ENCODE results near the gene LANCL3.
"Not testable (repeated sequence)": the region's sequence is repeated elsewhere in the genome, so short reads cannot be mapped to it uniquely, and the experiment has no call there.

LANCL3 gene

GRCh38 chrX:37627602-37628001, 56.1 kb downstream of the LANCL3 start:
- no peak for DNase-seq

DNA sequence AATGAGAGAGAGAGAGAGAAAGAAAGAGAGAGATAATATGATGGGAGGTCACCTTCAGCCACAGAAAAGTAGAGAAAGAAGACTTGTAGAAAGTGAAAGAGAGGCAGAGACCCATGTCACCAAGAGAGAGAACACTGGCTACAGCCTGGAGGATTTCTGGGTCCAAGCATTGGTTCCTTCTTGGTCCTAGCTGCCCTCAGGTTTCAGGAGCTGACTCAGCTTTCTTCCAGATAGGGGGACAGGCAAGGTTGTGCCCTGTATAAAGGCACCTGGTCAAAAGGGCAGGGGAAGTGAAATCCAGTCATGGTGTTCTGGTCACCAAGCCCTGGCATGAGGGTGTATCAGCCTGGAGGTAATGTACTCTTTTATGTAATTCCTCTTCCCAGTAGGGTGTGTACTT, 66.6 kb downstream of the LANCL3 start:
- DNase-seq = no peak

DNA sequence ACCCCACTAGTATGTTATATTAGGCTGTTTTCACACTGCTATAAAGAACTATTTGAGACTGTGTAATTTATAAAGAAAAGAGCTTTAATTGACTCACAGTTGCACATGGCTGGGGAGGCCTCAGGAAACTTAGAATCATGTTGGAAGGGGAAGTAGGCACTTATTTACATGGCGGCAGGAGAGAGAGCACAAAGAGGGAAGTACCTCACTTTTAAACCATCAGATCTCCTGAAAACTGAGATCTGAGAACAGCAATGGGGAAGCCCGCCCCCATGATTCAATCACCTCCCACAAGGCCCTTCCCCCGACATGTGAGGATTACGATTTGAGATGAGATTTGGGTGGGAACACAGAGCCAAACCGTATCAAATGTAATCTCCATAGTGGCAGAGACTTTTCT, 68.7 kb downstream of the LANCL3 start:
- no peak for DNase-seq

DNA sequence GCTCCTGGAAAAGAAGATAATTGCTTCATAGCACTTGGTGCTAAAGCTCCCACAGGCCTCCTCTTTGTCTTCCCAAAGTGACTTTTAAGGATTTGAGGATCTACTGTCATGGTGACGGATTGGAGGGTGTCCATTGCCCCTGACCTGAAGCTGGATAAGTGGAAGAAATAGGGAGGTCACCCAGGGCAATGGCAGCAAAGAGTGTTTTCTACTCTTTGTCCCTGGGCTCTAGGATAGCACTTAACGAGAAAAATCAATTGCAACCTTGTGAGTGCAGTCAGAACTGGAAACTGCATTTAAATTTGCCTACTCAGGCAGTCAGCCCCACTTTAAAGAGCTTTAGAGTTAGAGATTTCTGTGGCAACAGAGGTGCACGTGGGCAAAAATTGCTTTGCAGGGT, 70.4 kb downstream of the LANCL3 start:
- DNase-seq = no peak

GRCh38 chrX:37644381-37645305, 73.2 kb downstream of the LANCL3 start:
- DNase-seq = no peak

- no peak for DNase-seq
Measured at GRCh38 chrX:37646254-37646653, 74.8 kb downstream of the LANCL3 start.

DNA sequence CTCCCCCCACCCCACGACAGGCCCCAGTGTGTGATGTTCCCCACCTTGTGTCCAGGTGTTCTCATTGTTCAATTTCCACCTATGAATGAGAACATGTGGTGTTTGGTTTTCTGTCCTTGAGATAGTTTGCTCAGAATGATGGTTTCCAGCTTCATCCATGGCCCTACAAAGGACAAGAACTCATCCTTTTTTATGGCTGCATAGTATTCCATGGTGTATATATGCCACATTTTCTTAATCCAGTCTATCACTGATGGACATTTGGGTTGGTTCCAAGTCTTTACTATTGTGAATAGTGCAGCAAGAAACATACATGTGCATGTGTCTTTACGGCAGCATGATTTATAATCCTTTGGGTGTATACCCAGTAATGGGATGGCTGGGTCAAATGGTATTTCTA, 79.4 kb downstream of the LANCL3 start:
- not testable (repeated sequence) for DNase-seq

- no peak for DNase-seq
Measured at GRCh38 chrX:37651921-37652452, 80.5 kb downstream of the LANCL3 start.

DNA sequence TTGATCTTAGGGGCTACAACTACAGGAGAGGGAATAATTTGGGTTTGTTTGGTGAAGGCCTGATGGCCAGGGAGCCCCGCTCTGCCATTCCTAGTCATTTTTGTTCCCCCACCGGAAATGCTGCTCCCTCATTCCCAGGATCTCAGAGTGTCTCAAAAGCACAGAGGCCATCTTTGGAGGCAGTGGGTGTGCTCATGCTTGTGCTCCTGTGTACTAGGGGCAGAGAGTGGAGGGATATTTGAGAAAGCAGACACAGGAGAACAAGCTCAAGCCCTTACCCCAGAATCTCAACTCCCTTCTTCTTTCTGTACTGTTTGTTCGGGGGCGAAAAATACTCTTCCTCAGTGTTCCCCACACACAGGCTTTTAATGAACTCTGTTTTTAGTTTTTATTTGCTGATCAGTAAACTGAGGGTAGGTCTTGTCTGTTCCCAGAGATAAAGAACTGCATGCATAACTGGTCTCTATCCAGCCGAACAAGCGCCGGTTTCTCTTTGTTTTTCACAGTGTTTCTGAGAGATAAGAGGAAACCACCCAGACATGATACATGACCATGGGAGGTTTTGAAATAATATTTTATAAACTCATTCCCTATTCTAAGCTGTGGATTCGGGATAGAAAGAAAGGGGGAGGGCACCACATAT, 81.2 kb downstream of the LANCL3 start:
- no peak for DNase-seq

DNA sequence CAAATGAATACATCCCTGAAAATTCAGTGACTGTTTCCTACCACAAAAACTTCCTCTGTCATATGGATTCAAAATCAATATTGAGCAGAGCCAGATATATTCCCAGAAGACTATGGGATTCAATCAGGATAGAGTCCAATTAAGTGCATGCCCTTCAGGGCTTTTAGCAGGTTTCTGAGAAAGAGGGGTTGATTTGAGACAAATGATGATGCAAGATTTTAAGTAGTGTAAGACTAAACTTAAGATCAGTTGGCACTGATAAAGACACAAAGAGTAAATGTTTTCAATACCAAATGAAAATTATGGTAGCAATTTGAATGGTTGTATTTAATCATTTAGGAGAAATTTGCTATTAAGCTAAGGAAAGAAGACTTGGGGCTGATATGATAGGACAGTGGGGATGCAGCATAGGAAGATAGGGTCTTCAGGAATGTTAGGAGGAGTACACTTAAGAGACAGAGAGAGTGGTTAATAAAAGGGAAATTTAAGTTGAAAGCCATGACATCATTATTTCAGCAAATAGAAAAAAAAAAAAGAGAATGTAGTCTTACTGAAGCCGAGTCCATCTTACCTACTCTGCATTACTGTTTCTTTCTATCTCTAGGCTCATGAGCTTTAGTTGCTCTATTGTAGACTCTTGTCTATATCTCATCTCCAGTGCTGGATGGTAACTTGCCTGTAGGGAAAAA, 82.1 kb downstream of the LANCL3 start:
- DNase-seq = no peak

GRCh38 chrX:37658343-37659030, 87.0 kb downstream of the LANCL3 start:
- DNase-seq = no peak

DNA sequence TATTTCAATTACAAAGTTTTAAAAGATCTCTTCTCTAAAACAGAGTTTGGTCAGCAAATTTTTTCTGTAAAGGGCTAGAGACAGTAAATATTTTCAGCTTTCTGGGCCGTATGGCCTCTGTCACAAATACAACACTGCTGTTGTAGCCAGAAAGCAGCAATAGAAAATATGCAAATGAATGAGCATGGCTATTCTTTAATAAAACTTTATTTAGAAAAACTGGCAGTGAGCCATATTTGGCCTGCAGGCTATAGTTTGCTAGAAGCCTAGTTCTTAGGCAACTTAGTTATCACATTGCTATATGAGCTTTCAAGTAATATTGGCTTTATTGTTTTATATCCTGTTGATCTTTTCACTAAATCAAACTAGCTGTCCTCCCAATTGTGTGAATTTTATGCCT, 87.6 kb downstream of the LANCL3 start:
- DNase-seq = no peak

DNA sequence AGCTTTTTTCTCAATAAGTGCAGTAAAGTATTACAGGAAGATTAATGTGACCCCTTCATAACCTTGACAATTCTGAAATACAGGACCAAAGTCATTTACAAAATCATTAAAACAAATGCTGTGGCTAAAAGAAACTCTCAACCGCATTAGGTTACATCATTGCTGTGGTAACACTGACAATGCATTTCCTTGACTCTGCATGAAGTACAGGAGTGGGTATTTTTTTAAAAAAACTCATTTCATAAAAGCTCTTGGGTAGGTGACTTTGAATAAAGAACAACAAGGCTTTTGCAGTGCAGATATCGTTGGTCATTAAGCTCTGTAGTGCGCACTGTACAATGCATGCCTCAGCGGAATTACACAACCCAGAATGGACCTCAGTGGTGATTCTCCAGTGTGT, 90.7 kb downstream of the LANCL3 start:
- no peak for DNase-seq

DNA sequence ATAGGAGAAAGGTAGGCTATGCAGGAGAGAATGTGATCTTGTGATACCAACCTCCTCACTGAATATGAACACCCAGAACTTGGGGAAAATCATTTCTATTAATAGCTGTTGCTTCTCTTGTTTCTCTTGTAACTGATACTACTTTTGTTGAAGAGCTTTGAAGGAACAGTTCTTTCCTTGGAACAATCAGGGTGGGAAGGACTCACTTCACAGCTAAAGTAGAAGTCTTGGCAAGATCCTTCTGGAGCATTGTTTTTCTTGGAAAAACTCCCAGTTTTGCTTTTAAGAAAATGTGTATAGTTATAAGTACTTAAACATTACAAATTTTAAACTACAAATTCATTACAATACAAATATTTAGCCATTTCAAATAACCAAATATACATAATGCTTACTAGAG, 95.1 kb downstream of the LANCL3 start:
- no peak for DNase-seq

- DNase-seq = no peak
Measured at GRCh38 chrX:37667141-37667540, 95.7 kb downstream of the LANCL3 start.

- DNase-seq = no peak
Measured at GRCh38 chrX:37672563-37672962, 101.1 kb downstream of the LANCL3 start.

DNA sequence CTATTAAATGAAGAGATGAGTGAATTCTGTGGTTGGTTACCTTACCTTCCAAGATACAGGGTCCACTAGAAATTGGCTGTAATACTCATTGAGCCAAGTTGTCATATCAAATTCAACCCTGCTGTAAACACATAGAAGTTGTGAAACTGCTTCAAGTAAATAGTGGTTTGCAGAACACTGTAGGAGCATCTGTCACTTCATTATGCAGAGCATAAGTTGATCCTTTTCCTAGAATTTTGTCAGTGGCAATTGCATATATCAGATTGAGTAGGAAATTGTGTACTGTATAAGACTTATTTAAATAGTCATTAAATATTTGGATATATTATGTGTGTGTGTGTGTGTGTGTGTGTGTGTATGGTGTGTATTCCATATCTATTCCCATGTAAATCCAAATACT, 105.3 kb downstream of the LANCL3 start:
- DNase-seq = no peak

DNA sequence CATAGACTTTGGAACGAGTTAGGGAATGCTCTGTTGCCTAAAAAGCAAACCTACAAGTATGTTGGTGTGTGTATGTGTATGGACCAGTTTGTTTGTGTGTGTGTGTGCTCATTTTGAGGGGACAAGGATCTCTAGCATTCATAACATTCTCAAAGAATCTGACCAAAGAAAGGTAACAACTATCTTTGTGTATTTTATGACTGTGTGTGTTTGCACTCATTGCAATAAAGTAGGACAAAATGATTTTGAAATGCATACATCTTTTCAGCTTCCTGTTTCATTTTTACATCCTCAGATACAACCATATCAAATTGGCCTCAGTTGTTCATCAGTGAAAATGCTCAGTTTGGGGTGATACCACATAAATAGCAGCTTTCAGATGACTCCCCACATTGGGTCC, 105.8 kb downstream of the LANCL3 start:
- DNase-seq = no peak

GRCh38 chrX:37677765-37678164, 106.3 kb downstream of the LANCL3 start:
- no peak for DNase-seq

- no peak for DNase-seq
Measured at GRCh38 chrX:37678574-37678973, 107.1 kb downstream of the LANCL3 start.

GRCh38 chrX:37679230-37679629, 107.8 kb downstream of the LANCL3 start:
- DNase-seq = no peak

DNA sequence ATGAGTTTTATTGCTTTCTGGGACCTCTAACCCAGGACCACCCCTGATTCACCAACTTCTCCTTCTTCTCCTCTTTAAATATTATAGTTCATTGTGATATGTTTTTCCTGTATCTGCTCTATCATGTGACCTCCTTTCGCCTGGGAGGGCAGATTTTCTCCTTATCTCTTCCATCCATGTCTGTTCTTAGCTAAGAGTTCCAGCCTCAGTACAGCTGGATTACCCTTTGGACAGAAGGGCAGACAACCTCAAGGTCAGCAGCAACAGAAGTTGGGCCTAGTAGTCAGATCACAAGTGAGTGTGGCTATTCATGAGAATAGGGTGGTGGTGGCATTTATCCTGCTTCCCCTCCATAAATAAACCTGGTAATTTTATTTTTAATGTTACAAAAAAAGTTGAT, 108.4 kb downstream of the LANCL3 start:
- no peak for DNase-seq

DNA sequence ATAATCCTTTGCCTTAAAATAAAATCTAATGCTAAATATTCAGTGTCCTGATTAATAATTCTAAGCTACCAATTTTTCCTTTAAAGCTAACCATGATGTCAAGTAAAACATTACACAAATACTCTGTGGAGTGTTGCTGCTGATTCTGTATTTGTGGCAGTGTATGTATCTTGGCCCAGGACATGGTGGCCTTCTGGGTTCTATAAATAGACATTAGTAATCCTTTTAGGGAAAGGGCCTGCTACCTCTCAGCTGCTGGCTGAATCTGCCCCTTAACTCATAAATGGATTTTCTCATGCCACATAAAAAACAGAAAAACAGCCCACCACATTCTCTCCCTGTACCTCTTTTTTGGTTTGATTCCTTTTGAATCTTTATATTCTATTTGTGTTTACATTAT, 113.0 kb downstream of the LANCL3 start:
- no peak for DNase-seq

Measured in stimulated activated CD4-positive, alpha-beta T cell treated with anti-CD3 and anti-CD28 coated beads, Interleukin-15, amount 100 ng/mL, for 24 hours (primary cell).